B cell (primary cell): ENCODE measurements around the gene CTNNBL1. TPM values are rescaled to one million over a fixed set of nuclear protein-coding genes. Genes with fewer than 3 reads are reported as not detected.

ENCODE experiments used
- ATAC-seq: fragments of 200-7000 bp; cut with Tn5 transposase; one replicate; pipeline ENCODE4 v1.10.0; 2021; ENCODE audit warnings: low read depth, mild to moderate bottlenecking, moderate number of reproducible peaks, moderate library complexity
- CTCF ChIA-PET: fragments of 350-600 bp; sonication (Branson Sonifier 250); formaldehyde crosslinking; loops from one replicate; lab custom pipeline; 2021; ENCODE audit warnings: antibody characterized with exemption, inconsistent platforms; lab: Charles Lee
- POLR2A ChIA-PET: fragments of 350-600 bp; sonication (Branson Sonifier 250); formaldehyde crosslinking; loops from one replicate; lab custom pipeline; 2021; ENCODE audit warnings: antibody characterized with exemption; lab: Charles Lee
- DNase-seq: peaks from one replicate; pipeline ENCODE4 v3.0.0; 2013
- H2AFZ ChIP-seq: 2 replicates; pipeline ENCODE4 v1.6.1; 2012; ENCODE audit warnings: mild to moderate bottlenecking, low read depth, low read length; ENCODE audit not compliant: insufficient read depth, poor library complexity, severe bottlenecking
- H3K27ac ChIP-seq, 2 donors: 1 replicate in 1 of 2; 2 replicates in 1 of 2; pipeline ENCODE4 v1.5.1; 2012 to 2013; ENCODE audit warnings: low read length in 2 of 2, mild to moderate bottlenecking in 2 of 2, moderate library complexity in 1 of 2
- H3K27me3 ChIP-seq, 4 experiments: fragments of 200-600 bp in 1 of 4; sonication (generic) in 1 of 4; replicated peaks in 1 of 4; 1 replicate in 2 of 4; 2 replicates in 2 of 4; pipeline versions ENCODE4 v1.6.1 to v1.7.0; 2013 to 2016; ENCODE audit warnings: low read length in 3 of 4, mild to moderate bottlenecking in 2 of 4, mixed read lengths in 1 of 4, moderate library complexity in 1 of 4; ENCODE audit not compliant: insufficient read depth in 4 of 4, control insufficient read depth in 3 of 4; ENCODE audit errors: control extremely low read depth in 1 of 4
- H3K36me3 ChIP-seq, 2 experiments: replicated peaks in 1 of 2; 1 replicate in 1 of 2; 2 replicates in 1 of 2; pipeline versions ENCODE4 v1.6.1 to v1.7.1; 2013; ENCODE audit warnings: low read length in 1 of 2; ENCODE audit not compliant: insufficient read depth in 2 of 2, control insufficient read depth in 1 of 2; ENCODE audit errors: control extremely low read depth in 1 of 2, extremely low read depth in 1 of 2
- H3K4me1 ChIP-seq, 2 donors: fragments of 200-600 bp in 1 of 2; sonication (generic) in 1 of 2; 1 replicate in 1 of 2; 2 replicates in 1 of 2; pipeline versions ENCODE4 v1.5.1 to v1.6.1; 2013 to 2017; ENCODE audit warnings: low read length in 2 of 2; ENCODE audit not compliant: control insufficient read depth in 2 of 2, insufficient read depth in 2 of 2
- H3K4me2 ChIP-seq: replicated peaks from 2 replicates; pipeline ENCODE3; 2012; ENCODE audit warnings: mild to moderate bottlenecking, low read depth, low read length; ENCODE audit not compliant: poor library complexity, severe bottlenecking
- H3K4me3 ChIP-seq, 5 experiments: fragments of 200-600 bp in 1 of 5; sonication (generic) in 1 of 5; 1 replicate in 3 of 5; 2 replicates in 2 of 5; pipeline versions ENCODE4 v1.5.1 to v1.7.0; 2011 to 2016; ENCODE audit warnings: low read length in 4 of 5, mild to moderate bottlenecking in 4 of 5, low read depth in 2 of 5, control low read depth in 1 of 5, moderate library complexity in 1 of 5; ENCODE audit not compliant: insufficient read depth in 1 of 5; ENCODE audit errors: control extremely low read depth in 1 of 5, extremely low read depth in 1 of 5
- H3K79me2 ChIP-seq: fragments of 200-600 bp; sonication (generic); one replicate; pipeline ENCODE4 v1.6.0; 2016; ENCODE audit warnings: low read length; ENCODE audit not compliant: control insufficient read depth, insufficient read depth
- H3K9ac ChIP-seq: fragments of 200-600 bp; sonication (generic); 2 replicates; pipeline ENCODE4 v1.6.1; 2017; ENCODE audit warnings: mild to moderate bottlenecking, low read length, moderate library complexity
- H3K9me3 ChIP-seq, 3 donors: one replicate each; pipeline versions ENCODE4 v1.6.1 to v1.7.1; 2013; ENCODE audit warnings: low read length in 2 of 3; ENCODE audit not compliant: control insufficient read depth in 2 of 3, insufficient read depth in 1 of 3; ENCODE audit errors: control extremely low read depth in 1 of 3
- H4K20me1 ChIP-seq: 2 replicates; pipeline ENCODE4 v1.6.0; 2012; ENCODE audit warnings: mild to moderate bottlenecking, low read length; ENCODE audit not compliant: insufficient read depth, control insufficient read depth, poor library complexity, severe bottlenecking
- H3K27ac Mint-ChIP-seq: one replicate; pipeline ENCODE4 v1.8.0; 2021; ENCODE audit warnings: mixed read lengths
- H3K27me3 Mint-ChIP-seq: one replicate; pipeline ENCODE4 v1.8.0; 2021; ENCODE audit warnings: mixed read lengths
- H3K4me1 Mint-ChIP-seq: one replicate; pipeline ENCODE4 v1.8.0; 2021; ENCODE audit warnings: mixed read lengths
- H3K4me3 Mint-ChIP-seq: one replicate; pipeline ENCODE4 v1.8.0; 2021; ENCODE audit warnings: mixed read lengths
- H3K9me3 Mint-ChIP-seq: one replicate; pipeline ENCODE4 v1.8.0; 2022; ENCODE audit warnings: mixed read lengths; ENCODE audit not compliant: insufficient read depth
- CTCF ChIP-seq: fragments of 200-600 bp; IDR thresholded peaks from one replicate; pipeline ENCODE4 v1.8.0; 2022; ENCODE audit warnings: antibody characterized with exemption, mild to moderate bottlenecking
- EZH2 ChIP-seq: IDR thresholded peaks from 2 replicates; pipeline ENCODE4 v1.6.1; 2012; ENCODE audit warnings: borderline replicate concordance, low read depth, mild to moderate bottlenecking, moderate library complexity, low read length; ENCODE audit not compliant: insufficient read depth, poor library complexity, severe bottlenecking
- WGBS: methylation state at CpG from one replicate; pipeline ENCODE4 v1.1.5; 2013; ENCODE audit warnings: missing lambda C conversion rate; ENCODE audit not compliant: insufficient coverage; 5-methylcytosine and 5-hydroxymethylcytosine counted together
- intact Hi-C: fragments of 100-400 bp; cut with micrococcal nuclease; formaldehyde crosslinking; loops from one replicate; pipeline ENCODE4 v1.10.0; 2022
- polyA plus RNA-seq: library from polyadenylated mRNA; depleted of rRNA; stranded (reverse); fragments of >200 nt; gene quantifications from 2 replicates; pipeline ENCODE4 v1.2.3, GENCODE V29; 2012
- total RNA-seq, 2 donors: library from RNA; stranded (reverse); fragments of 120-200 nt in 1 of 2; gene quantifications; 1 replicate in 1 of 2; 2 replicates in 1 of 2; pipeline versions ENCODE4 v1.2.3 to v1.2.4, GENCODE V29; 2013 to 2022

CTNNBL1 gene
- total and polyA plus RNA-seq, 2 donors (not counting 1 experiment from before 2014, with no cell fraction given): 25.3 to 64.7 TPM

- ChIA-PET POLR2A (no interaction called here), CTCF (no interaction called here)
- DNase-seq: no peak
- H3K4me1 ChIP-seq: no peaks in the 10 kb centered on the region
- Mint-ChIP-seq H3K27ac (no peak overlapping the region), H3K4me1 (no peaks in the 10 kb centered on the region), H3K4me3 (no peak overlapping the region), H3K27me3 (peaks cover 15% of the 10 kb centered on the region), H3K9me3 (no peaks in the 10 kb centered on the region)
- no peaks in the 10 kb centered on the region for H3K9me3 ChIP-seq
- H3K4me2 ChIP-seq: no peak overlapping the region
- H3K27me3 ChIP-seq: no peaks in the 10 kb centered on the region
- ATAC-seq: no peak
- H4K20me1 ChIP-seq: no peaks in the 10 kb centered on the region
- H3K27ac ChIP-seq: no peak overlapping the region
- intact Hi-C loops: no loop called here
- no peak overlapping the region for H3K4me3 ChIP-seq
- TF ChIP-seq EZH2 (no peak), CTCF (no peak)
- WGBS: 97% methylated on average over 6 of the region's 6 CpGs
- no peak overlapping the region for H2AFZ ChIP-seq
- no peaks in the 10 kb centered on the region for H3K79me2 ChIP-seq
- no peak overlapping the region for H3K9ac ChIP-seq
- no peaks in the 10 kb centered on the region for H3K36me3 ChIP-seq
Measured at GRCh38 chr20:37895166-37895565, 201.3 kb downstream of the CTNNBL1 start.

GRCh38 chr20:37896932-37897548, 203.2 kb downstream of the CTNNBL1 start:
- H3K27ac ChIP-seq: no peak overlapping the region
- ATAC-seq (no peak), DNase-seq (no peak)
- H3K4me2 ChIP-seq: no peak overlapping the region
- H3K27me3 ChIP-seq: peaks cover 0 to 13% (median 6%) of the 10 kb centered on the region in 4 experiments
- no peaks in the 10 kb centered on the region for H3K79me2 ChIP-seq
- TF ChIP-seq EZH2 (no peak), CTCF (no peak)
- WGBS: 77% methylated on average over 12 of the region's 12 CpGs
- Mint-ChIP-seq H3K4me1 (peaks cover 5% of the 10 kb centered on the region), H3K9me3 (no peaks in the 10 kb centered on the region), H3K27ac (no peak overlapping the region), H3K27me3 (peaks cover 27% of the 10 kb centered on the region), H3K4me3 (no peak overlapping the region)
- H2AFZ ChIP-seq: no peak overlapping the region
- peaks cover 0 to 3% (median 0%) of the 10 kb centered on the region in 3 donors for H3K9me3 ChIP-seq
- H3K36me3 ChIP-seq: no peaks in the 10 kb centered on the region
- intact Hi-C loops: no loop called here
- H3K4me3 ChIP-seq: no peak overlapping the region
- no peaks in the 10 kb centered on the region for H4K20me1 ChIP-seq
- ChIA-PET CTCF (no interaction called here), POLR2A (no interaction called here)
- peaks cover 1 to 2% of the 10 kb centered on the region in 2 donors for H3K4me1 ChIP-seq
- no peak overlapping the region for H3K9ac ChIP-seq
